CD4-positive, alpha-beta T cell (primary cell): ENCODE measurements around the gene BAZ1A. TPM values are rescaled to one million over a fixed set of nuclear protein-coding genes. Genes with fewer than 3 reads are reported as not detected.

ENCODE experiments used
- ATAC-seq: fragments of 200-7000 bp; cut with Tn5 transposase; one replicate; pipeline ENCODE4 v1.10.0; 2022; ENCODE audit warnings: mild to moderate bottlenecking; ENCODE audit not compliant: poor library complexity
- CTCF ChIA-PET: fragments of 350-600 bp; sonication (Branson Sonifier 250); formaldehyde crosslinking; loops from one replicate; lab custom pipeline; 2021; ENCODE audit warnings: antibody characterized with exemption, inconsistent platforms; lab: Charles Lee
- POLR2A ChIA-PET: fragments of 350-600 bp; sonication (Branson Sonifier 250); formaldehyde crosslinking; loops from one replicate; lab custom pipeline; 2021; ENCODE audit warnings: antibody characterized with exemption, inconsistent platforms; lab: Charles Lee
- DNase-seq, 14 experiments: peaks; one replicate each; pipeline ENCODE4 v3.0.0-alpha.2; 2013 to 2020; ENCODE audit warnings: mixed read lengths in 2 of 14
- H3K27ac ChIP-seq, 2 donors: one replicate each; pipeline versions ENCODE4 v1.5.1 to v1.7.0; 2013; ENCODE audit warnings: low read length in 2 of 2, low read depth in 1 of 2, mild to moderate bottlenecking in 1 of 2
- H3K27me3 ChIP-seq, 2 experiments: 1 replicate in 1 of 2; 2 replicates in 1 of 2; pipeline versions ENCODE4 v1.6.1 to v1.7.0; 2013; ENCODE audit warnings: low read length in 2 of 2, control low read depth in 1 of 2, mild to moderate bottlenecking in 1 of 2, moderate library complexity in 1 of 2; ENCODE audit not compliant: insufficient read depth in 2 of 2, control insufficient read depth in 1 of 2
- H3K36me3 ChIP-seq: one replicate; pipeline ENCODE4 v1.6.1; 2013; ENCODE audit warnings: low read length, control low read depth; ENCODE audit not compliant: insufficient read depth
- H3K4me1 ChIP-seq: one replicate; pipeline ENCODE4 v1.6.1; 2013; ENCODE audit warnings: low read length, control low read depth; ENCODE audit not compliant: insufficient read depth
- H3K4me3 ChIP-seq: one replicate; pipeline ENCODE4 v1.5.1; 2013; ENCODE audit warnings: mild to moderate bottlenecking, low read length, moderate library complexity
- H3K9me3 ChIP-seq, 2 experiments: 1 replicate in 1 of 2; 2 replicates in 1 of 2; pipeline versions ENCODE4 v1.6.1 to v1.7.0; 2013; ENCODE audit warnings: low read length in 2 of 2, mild to moderate bottlenecking in 2 of 2, control low read depth in 1 of 2, moderate library complexity in 1 of 2; ENCODE audit not compliant: control insufficient read depth in 1 of 2, insufficient read depth in 1 of 2
- H3K27ac Mint-ChIP-seq: one replicate; pipeline ENCODE4 v1.8.0; 2020; ENCODE audit warnings: mixed read lengths
- H3K27me3 Mint-ChIP-seq: one replicate; pipeline ENCODE4 v1.8.0; 2021; ENCODE audit warnings: mixed read lengths
- H3K36me3 Mint-ChIP-seq: one replicate; pipeline ENCODE4 v1.8.0; 2021; ENCODE audit warnings: low read depth, mixed read lengths
- H3K4me1 Mint-ChIP-seq: one replicate; pipeline ENCODE4 v1.8.0; 2021; ENCODE audit warnings: low read depth, mixed read lengths
- H3K4me3 Mint-ChIP-seq: one replicate; pipeline ENCODE4 v1.8.0; 2020; ENCODE audit warnings: mild to moderate bottlenecking, mixed read lengths
- H3K9me3 Mint-ChIP-seq: one replicate; pipeline ENCODE4 v1.8.0; 2020; ENCODE audit warnings: mixed read lengths
- intact Hi-C, 2 experiments: fragments of 100-400 bp; cut with DNase I in 1 of 2; cut with micrococcal nuclease in 1 of 2; formaldehyde crosslinking; loops; one replicate each; pipeline versions ENCODE4 v1.15.1 to v1.9.0; 2023 to 2025; cut with DNase I, micrococcal nuclease
- total RNA-seq, 174 experiments: library from RNA in 2 of 174; stranded (reverse) in 2 of 174; gene quantifications; one replicate each; pipeline ENCODE4 v1.2.3 and lab custom pipeline; 2021 to 2026
- TF ChIP-seq, protein P1 (sequence below): fragments of 200-600 bp; IDR thresholded peaks from one replicate; pipeline ENCODE4 v1.8.0; 2022; ENCODE audit warnings: antibody characterized with exemption, mild to moderate bottlenecking

The BAZ1A gene
- total RNA-seq, 2 experiments from 2014 or later, result 46.5 to 52.3 TPM

DNA sequence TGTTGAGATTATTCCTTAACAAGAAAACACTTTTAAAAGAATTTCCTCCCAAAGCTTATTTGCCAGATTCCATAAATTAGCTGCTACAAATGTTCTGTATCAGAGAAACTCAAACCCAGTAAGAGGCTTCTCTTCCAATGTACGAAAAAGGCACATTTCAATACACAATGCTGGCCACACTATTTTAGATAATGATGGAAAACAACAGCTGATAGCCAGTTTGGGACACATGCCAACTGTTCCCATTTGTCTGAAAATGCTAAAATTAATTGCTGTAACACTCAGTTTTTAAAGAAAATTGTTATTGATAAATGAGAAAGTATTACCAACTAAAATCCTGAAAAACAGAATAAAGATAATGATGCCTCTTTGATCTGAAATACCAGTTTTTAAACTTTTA is 165.2 kb downstream of the BAZ1A start:
- no peaks in the 10 kb centered on the region for H3K36me3 ChIP-seq
- TF ChIP-seq, protein P1, sequence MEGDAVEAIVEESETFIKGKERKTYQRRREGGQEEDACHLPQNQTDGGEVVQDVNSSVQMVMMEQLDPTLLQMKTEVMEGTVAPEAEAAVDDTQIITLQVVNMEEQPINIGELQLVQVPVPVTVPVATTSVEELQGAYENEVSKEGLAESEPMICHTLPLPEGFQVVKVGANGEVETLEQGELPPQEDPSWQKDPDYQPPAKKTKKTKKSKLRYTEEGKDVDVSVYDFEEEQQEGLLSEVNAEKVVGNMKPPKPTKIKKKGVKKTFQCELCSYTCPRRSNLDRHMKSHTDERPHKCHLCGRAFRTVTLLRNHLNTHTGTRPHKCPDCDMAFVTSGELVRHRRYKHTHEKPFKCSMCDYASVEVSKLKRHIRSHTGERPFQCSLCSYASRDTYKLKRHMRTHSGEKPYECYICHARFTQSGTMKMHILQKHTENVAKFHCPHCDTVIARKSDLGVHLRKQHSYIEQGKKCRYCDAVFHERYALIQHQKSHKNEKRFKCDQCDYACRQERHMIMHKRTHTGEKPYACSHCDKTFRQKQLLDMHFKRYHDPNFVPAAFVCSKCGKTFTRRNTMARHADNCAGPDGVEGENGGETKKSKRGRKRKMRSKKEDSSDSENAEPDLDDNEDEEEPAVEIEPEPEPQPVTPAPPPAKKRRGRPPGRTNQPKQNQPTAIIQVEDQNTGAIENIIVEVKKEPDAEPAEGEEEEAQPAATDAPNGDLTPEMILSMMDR, result no peak
- no peaks in the 10 kb centered on the region for H3K9me3 Mint-ChIP-seq
- DNase-seq, result no peak
- H3K27ac Mint-ChIP-seq, result no peak overlapping the region
- CTCF ChIA-PET, result interaction anchor here (0.7 to 1.6 kb wide), 3 partner anchors 13 to 145 kb away, joined by 3 to 10 read pairs (median 3); no protein-coding TSS in a partner anchor
- no peak overlapping the region for H3K4me3 Mint-ChIP-seq
- peaks cover 7% of the 10 kb centered on the region for H3K4me1 ChIP-seq
- H3K4me1 Mint-ChIP-seq, result peaks cover 23% of the 10 kb centered on the region
- no peaks in the 10 kb centered on the region for H3K27me3 Mint-ChIP-seq
- H3K9me3 ChIP-seq, result no peaks in the 10 kb centered on the region
- ATAC-seq, result no peak
- H3K27ac ChIP-seq, result no peak overlapping the region
- intact Hi-C loops, result no loop called here
- H3K36me3 Mint-ChIP-seq, result peaks cover 21% of the 10 kb centered on the region
- H3K27me3 ChIP-seq, result no peaks in the 10 kb centered on the region
- POLR2A ChIA-PET, result no interaction called here
- H3K4me3 ChIP-seq, result no peak overlapping the region

GRCh38 chr14:34707722-34708121 is 167.4 kb downstream of the BAZ1A start:
- Histone ChIP-seq H3K4me3 (no peak overlapping the region), H3K36me3 (no peaks in the 10 kb centered on the region), H3K4me1 (no peaks in the 10 kb centered on the region), H3K27me3 (no peaks in the 10 kb centered on the region), H3K27ac (no peak overlapping the region), H3K9me3 (no peaks in the 10 kb centered on the region)
- H3K4me1 Mint-ChIP-seq, result peaks cover 9% of the 10 kb centered on the region
- no peaks in the 10 kb centered on the region for H3K27me3 Mint-ChIP-seq
- H3K9me3 Mint-ChIP-seq, result no peaks in the 10 kb centered on the region
- H3K36me3 Mint-ChIP-seq, result peaks cover 5% of the 10 kb centered on the region
- H3K27ac Mint-ChIP-seq, result no peak overlapping the region
- TF ChIP-seq, protein P1, result no peak
- ATAC-seq (no peak), DNase-seq (no peak)
- no peak overlapping the region for H3K4me3 Mint-ChIP-seq
- ChIA-PET POLR2A (interaction anchor here (0.7 kb wide), 1 partner anchor 28 kb away, joined by 3 read pairs; no protein-coding TSS in a partner anchor), CTCF (interaction anchor here (0.6 kb wide), 2 partner anchors 394 to 621 kb away, joined by 3 read pairs; no protein-coding TSS in a partner anchor)
- intact Hi-C loops, result no loop called here

Other genes with a start within 250 kb of the BAZ1A start
- 10 to 100 TPM; 51.5 to 55.8 TPM for gene SNX6, start 245.2 kb downstream of the BAZ1A start, total RNA-seq
- gene CFL2, start 160.8 kb downstream of the BAZ1A start, total RNA-seq, result 10 to 100 TPM; 36.4 to 37.9 TPM
- gene SRP54, start 107.6 kb upstream of the BAZ1A start, total RNA-seq, result 10 to 100 TPM; 30.3 to 32.7 TPM
- 100 to 1,000 TPM; 172 to 186 TPM for gene FAM177A1, start 170.9 kb upstream of the BAZ1A start, total RNA-seq
- 10 to 100 TPM; 34.9 to 37.6 TPM for gene PPP2R3C, start 246.6 kb upstream of the BAZ1A start, total RNA-seq
- gene PRORP, start 247.2 kb upstream of the BAZ1A start, total RNA-seq, result 10 to 100 TPM; 27.0 to 32.0 TPM